HG03097 (cell line): Measurements from ENCODE around the gene PEX3.
"Not testable (repeated sequence)": the region's sequence is repeated elsewhere in the genome, so short reads cannot be mapped to it uniquely, and the experiment has no call there.

ENCODE experiments used
- ATAC-seq: cut with Tn5 transposase; IDR thresholded peaks from one replicate; pipeline ENCODE4 v1.9.1; 2021; ENCODE audit not compliant: unreplicated experiment, low FRiP score

PEX3 gene

DNA sequence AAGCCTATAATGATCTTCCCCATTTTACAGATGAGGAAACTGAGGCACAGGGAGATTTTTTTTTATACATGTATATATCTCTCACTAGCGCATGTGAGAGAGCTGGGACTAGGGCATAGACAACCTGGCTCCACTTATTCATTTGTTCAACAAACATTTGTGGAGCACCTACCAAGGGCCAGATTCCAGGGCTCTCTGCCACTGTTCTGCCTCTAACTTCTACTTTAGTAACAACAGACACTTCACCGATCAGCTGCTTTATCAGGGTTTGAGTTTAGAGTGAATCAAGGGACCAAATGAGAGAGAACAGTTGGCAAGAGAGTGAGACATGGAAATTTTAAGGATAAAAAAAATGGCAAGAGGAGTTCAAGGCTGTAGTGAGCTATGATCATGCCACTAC is 7.5 kb upstream of the PEX3 start:
- ATAC-seq = no peak

DNA sequence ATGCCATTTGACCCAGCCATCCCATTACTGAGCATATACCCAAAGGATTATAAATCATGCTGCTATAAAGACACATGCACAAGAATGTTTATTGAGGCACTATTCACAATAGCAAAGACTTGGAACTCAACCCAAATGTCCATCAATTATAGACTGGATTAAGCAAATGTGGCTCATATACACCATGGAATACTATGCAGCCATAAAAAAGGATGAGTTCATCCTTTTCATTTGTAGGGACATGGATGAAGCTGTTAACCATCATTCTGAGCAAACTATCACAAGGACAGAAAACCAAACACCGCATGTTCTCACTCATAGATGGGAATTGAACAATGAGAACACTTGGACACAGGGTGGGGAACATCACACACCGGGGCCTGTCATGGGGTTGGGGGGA is 2.7 kb upstream of the PEX3 start:
- not testable (repeated sequence) for ATAC-seq

DNA sequence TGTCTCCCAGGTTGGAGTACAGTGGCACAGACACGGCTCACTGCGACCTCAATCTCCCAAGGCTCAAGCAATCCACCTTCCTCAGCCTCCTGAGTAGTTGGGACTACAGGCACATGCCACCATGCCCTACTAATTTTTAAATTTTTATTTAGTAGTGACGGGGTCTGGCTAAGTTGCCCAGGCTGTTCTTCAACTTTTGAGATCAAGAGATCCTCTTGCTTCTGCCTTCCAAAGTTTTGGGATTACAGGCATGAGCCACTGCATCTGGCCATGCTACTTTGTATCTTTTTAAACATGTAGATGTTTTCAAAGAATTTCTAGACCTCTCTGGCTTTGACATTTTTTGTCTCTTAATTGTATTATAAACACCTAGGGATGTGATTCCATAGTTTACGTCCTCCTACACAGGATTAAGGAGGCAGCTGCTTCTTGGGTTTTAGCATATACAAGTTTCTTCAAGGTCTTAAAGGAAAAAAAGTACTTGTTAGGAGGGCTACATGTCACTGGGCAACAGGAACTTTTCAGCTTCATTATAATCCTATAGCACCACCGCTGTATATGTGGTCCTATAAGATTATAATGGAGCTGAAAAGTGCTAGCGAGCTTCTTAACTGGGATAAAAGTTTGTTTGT is 1.4 kb upstream of the PEX3 start:
- ATAC-seq = no peak

DNA sequence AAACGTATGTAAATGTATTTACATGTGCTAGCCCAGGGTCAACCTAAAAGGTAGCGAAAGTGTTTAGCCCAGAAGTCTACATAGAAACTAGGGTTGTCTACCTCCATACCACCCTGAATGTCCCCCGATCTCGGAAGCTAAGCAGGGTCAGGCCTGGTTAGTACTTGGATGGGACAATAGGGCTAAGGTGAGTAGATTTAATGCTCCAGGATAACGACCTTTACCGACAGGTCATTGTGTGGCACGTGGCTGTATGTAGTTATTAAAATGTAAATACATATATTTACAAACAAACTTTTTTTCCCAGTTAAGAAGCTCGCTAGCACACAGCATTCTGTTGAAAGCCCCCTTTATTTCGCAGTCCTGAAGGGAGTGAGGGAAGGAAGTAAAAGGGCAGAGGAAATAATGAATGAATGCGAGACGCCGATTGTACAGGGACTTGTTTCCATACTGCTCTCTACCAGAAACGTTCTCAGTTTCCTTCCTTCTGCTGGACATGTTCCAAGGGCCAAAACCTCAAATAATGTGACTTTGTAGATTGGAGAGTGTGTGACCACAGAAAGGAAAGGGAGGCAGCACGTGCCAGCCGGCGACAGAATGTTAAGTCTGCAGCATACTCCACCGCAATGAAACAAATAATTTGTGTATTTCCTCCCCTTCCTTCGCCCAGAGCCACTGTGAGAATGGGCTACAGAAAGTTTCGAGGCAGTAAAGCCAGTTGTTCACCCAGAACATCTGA is 722 bp upstream of the PEX3 start:
- ATAC-seq = peak; percentile 10

DNA sequence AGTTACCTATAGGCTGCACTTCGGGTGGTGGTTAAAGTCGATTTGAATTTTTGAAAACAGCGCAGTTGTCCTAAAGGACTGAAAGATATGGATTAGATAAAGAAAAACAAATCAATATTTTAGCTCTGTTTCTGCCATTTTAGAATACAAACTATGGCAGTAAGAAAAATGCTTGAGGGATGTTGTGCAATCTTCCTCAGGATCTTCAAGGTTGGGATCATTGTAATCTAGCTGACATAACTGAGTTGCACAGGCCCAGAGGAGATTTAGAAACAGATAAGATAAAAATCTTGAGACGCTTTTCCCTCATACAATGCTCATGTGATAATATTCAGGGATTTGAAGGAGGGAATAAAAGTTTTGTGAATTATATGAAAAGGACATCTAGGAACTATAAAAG is 926 bp downstream of the PEX3 start:
- no peak for ATAC-seq

DNA sequence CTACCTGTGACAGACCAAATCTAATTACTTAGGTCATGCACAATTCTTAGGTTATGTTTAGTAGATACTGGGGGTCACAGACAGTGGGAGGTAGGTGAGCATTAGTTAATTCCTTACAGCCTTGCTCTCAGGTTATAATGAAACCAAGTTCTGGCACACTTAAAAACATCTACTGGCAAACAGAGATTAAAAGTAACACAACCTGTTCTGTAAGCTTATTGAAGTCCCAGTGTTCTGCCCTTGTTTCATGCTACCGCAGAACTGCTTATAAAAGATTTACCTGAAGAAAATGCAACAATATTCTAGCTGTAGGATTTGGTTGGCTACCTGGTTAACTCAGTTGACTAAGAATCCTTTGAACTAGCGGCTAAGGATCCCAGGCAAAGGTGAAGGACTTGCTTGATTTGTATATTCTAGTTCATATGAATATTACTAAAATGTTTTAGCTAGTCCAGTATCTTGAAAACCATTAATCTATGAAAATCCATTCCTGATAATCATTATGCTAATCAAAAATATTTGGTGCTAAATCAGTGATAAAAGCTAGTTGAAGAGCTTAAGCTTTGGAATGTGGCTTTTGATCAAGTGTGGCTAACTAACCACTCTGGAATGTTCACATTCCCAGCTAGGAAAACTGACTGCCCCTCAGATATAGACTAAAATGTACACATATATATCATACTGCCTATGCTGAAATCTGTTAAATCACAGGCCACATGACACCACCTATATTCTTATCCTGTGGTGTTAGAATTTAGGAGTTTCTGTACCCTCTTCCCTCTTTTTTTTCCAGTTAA is 7.2 kb downstream of the PEX3 start:
- ATAC-seq = no peak

DNA sequence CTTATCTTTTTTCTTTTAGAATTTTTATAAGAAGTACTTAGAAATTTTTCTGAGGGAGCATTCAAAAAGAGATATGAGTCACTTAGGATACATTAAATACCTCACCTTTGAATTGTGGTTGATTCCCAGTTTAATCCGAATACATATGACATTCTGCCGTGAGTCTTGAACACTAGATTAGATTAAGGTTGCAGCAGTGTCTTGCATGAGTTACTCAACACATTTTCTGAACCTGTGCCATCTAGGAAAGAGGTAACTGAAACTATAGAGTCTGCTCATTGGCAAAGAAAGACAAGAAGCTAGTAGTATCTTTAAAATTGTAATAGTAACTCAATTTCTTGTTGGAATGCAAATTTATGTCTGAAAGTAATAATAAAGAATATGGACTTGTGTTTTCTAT is 14.9 kb downstream of the PEX3 start:
- ATAC-seq = no peak

DNA sequence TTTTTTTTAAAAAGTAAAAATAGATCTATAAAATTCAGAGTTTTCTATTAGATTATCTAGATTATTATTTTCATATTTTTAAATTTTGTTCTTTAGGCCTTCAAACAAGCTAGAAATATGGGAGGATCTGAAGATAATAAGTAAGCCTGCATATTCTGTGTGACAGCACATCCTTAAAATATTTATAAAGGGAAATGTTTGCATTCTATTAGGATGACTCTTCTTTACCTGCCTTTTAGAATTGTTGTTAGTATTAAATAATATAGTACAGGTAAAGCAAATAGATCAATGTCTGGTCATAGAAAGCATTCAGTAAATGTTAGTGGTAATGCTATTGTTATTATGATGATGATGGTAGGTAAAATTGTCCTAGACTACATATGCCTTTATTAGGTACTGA is 17.4 kb downstream of the PEX3 start:
- ATAC-seq = no peak

DNA sequence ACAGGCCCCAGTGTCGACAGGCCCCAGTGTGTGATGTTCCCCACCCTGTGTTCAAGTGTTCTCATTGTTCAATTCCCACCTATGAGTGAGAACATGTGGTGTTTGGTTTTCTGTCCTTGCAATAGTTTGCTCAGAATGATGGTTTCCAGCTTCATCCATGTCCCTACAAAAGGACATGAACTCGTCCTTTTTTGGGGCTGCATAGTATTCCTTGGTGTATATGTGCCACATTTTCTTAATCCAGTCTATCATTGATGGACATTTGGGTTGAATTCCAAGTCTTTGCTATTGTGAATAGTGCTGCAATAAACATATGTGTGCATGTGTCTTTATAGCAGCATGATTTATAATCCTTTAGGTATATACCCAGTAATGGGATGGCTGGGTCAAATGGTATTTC is 18.2 kb downstream of the PEX3 start:
- ATAC-seq = not testable (repeated sequence)

DNA sequence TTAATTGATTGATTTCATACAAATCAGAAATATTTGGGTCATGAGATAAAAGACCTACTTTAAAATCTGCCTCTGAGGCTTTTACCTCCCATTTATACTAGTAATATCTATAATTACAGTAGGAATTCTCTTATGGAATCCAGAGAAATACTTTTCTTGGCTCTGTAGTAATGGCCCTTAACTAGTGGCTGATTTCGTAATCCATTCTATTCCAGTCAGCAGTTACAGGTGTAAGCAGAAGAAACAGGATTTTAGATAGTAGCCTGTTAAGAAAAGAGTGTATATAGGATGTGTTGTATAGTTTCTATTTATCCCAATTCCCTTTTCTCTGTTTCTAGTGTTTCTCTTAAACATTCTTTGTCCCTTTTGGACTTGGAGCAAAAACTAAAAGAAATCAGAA is 21.2 kb downstream of the PEX3 start:
- ATAC-seq = no peak

DNA sequence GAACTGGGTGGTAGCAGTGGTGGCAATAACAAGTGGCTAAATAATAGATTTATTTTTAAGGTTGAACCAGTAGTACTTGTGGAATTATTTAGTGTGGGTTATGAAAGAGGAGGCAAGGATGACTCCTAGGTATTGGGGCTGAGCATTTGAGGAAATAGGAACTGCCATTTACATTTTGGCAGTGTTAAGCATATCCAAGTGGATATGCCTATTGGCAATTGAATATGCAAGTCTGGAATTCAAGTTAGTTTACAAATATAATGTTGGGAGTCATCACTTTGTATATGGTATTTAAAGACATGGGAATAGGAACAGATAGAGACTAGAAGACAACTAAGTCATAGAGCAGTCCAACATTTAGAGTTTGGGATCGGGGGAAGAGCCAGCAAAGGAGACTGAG is 25.9 kb downstream of the PEX3 start:
- no peak for ATAC-seq

DNA sequence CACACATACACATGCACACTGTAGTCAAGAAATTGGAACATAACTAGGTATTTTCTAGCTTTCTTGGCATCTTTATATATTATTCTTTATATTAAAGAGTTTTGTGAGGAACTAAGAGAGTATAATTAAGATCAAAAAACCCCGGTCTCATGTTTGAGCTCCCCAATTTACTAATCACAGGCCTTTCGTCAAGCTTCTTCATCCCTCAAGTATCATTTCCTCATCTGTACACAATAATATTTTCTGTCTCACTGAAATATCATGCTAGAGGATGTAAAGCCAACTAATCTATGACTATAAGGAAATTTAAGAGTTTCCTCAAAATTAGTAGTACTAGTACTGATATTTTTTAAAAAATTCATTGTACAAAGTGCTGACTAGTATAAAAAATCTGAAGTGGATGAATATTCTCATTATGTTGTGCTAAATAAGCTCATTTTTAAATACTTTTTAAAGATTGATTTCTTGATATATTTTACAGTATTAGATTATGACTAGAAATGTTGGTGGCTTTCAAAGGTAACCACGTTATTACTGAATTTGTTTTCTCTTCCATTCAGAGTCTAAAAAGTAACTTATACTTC is 28.0 kb downstream of the PEX3 start:
- no peak for ATAC-seq

DNA sequence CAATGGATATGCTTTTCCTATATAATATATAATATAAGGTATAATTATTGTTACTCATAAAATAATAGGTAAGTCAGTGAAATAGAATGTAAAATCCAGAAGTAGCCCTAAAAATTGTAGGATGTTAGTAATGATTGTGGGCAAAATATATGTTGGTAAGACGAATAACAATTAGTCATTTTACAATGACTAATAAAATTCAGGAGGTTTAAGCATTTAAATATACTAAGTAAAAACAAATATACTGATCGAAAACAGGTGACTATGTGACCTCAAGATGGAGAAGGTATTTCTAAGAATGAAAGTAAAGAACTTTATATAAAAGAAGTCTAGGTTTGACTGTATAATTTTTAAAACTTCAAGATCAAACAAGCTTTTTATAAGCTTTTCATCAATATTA is 32.0 kb downstream of the PEX3 start:
- no peak for ATAC-seq

DNA sequence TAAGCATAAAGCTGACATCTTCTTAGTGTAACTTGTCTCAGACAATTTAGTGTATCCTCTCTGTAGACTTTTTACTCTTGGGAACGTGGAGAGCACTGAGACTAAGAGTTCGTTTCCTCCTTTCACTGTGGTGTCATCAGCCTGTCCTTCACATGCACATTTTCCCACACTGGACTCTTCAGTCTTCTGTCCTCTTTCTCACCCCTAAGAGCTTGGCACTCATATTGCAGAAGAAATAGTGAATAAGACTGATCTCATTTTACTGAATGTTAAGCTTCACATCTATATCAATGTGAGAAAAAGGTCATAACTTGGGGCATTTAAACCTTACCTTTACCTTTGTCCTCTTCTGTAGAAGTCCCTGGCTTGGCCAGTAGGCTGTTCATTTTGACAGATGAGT is 35.4 kb downstream of the PEX3 start:
- no peak for ATAC-seq

DNA sequence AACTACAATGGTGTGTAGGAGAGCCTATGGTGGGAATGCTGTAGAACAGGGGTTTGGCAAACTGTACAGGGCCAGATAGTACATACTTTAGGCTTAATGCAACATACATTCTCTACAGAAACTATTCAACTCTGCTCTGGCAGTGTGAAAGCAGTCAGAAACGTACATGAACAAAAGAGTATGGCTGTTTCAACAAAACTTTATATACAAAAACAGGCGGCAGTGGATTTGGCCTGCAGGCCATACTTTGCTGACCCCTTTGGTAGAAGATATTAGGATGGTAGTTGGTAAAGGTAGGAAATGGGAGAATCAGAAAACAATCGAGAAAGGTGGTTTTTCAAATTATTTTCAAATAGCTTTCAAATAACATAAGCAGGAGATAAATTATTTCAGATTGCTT is 36.1 kb downstream of the PEX3 start:
- no peak for ATAC-seq

DNA sequence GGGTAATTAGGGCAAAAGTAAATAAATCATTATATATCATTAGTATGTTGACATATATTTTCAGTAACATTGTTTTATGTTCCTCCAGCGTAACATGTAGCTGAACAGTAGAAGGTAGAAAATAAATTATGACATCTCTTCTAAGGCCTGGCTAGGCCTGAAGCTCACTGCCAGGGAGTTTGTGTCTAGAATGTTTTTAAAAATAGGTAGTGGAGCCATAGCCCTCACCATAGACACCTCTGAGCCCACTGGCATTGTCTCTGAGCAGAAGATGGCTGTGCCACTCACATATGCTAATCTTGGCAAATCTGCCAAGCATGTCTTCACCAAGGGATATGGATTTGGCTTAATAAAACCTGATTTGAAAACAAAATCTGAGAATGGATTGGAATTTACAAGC is 39.6 kb downstream of the PEX3 start:
- ATAC-seq = no peak

DNA sequence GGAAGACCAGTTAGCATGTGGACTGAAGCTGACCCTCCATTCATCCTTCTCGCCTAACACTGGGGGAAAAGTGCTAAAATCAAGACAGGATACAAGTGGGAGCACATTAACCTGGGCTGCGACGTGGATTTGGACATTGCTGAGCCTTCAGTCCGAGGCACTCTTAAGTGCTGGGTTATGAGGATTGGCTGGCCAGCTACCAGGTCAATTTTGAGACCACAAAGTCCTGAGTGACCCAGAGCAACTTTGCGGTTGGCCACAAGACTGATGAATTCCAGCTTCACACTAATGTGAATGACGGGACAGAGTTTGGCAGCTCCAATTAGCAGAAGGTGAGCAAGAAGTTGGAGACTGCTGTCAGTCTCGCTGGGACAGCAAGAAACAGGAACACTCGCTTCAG is 40.2 kb downstream of the PEX3 start:
- ATAC-seq = no peak

DNA sequence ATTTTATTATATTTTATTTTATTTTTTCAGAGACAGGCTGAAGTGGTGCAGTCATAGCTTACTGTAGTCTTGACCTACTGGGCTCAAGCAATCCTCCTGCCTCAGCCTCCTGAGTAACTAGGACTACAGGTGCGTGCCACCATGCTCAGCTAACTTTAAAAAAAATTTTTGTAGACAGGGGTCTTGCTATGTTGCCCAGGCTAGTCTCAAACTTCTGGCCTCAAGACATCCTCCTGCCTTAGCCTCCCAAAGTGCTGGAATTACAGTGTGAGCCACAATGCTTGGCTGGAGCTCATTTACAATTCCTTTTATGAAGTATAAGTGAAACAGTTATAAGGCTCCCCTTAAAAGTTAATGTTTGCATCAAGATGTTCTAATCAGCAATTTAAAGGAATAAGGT is 46.4 kb downstream of the PEX3 start:
- ATAC-seq = no peak

DNA sequence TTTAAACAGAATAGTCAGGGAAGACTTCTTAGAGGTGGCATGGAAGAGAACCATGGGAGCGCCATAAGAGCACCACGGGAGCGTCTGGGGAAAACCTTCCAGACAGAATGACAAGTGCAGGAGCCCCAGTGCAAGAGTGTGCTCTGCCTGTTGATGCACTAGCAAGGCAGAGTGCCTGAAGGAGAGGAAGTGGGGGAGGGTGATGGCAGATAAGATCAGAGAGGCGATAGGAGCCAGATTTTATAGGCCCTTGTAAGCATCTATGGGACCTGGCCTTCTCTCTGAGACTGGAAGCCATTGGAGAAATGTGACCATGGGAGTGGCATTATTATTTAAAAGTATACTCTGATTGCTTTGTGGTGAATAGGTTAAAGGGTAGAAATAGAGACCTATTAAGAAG is 47.8 kb downstream of the PEX3 start:
- no peak for ATAC-seq

DNA sequence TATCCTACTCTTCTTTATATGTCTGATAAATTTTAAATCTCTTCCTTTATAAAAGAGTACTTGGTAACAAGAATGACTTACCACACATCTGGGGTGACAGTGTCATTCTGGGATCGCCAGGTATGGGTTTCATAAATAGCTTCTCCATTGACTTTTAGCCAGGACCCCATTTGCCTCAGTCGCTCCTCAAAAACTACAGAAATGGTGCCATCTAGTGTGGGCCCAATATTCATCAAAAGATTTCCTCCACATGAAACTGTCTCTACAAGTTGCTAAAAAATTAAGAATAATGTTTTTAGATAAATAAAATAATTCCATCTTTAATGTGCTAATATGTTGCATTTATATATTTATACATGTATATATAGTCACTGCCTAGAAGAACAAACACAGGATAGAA is 51.2 kb downstream of the PEX3 start:
- ATAC-seq = no peak

DNA sequence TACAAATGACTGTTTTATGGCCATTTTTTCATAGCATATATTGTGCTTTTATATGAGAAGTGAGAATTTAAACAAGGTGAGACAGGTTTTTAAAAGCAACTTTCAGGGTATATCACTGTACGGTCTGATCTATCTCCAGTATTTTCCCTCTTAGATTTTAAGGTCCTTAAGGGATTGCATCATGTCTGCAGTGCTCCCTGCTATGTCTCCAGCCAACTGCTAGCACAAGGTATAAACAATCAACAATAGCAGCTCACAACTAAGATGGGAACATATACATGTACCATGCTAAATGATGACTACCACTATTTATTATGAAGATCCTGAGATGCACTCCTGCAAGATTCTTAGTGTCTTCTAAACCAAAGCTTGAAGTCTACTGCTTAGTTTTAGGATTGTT is 53.8 kb downstream of the PEX3 start:
- ATAC-seq = no peak
